ENCODE results near the gene HRH1. TPM values are rescaled to one million over a fixed set of nuclear protein-coding genes. Genes with fewer than 3 reads are reported as not detected.

The HRH1 gene
- total RNA-seq, 4 donors from 2014 or later = 10.9 to 12.2 (median 11.4) TPM

DNA sequence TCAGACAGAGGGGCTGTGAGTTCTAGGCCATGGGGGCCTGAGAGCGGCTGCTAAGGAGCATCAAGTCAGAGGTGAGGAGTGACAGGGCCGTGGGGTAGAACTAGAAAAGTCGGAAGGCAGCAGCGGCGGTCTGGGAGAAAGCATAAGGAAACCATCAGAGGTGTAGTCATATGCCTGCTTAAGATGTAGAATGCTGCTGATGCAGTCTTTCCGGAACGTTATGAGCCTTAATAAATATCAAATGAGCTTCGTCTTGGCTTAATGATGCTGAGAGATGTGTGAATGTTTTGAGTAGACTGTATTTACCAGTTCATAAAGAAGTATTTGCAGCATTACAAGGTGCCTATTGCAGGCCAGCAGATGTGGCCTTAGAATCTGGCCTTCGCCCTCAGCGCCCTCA is 133.1 kb downstream of the HRH1 start:
- H3K4me3 ChIP-seq = no peak overlapping the region
- no peaks in the 10 kb centered on the region for H3K9me3 ChIP-seq
- peak overlapping the region; percentile 1 for H3K27ac ChIP-seq
- DNase-seq (ENCODE audit: low spot score in 2 of 2) = no peak
- peaks cover 42% of the 10 kb centered on the region for H3K4me1 ChIP-seq
- no peaks in the 10 kb centered on the region for H3K27me3 ChIP-seq
- TF ChIP-seq POLR2AphosphoS5 (IDR thresholded peaks at IDR 0.05) (no peak), EP300 (IDR thresholded peaks at IDR 0.05) (no peak), POLR2A (IDR thresholded peaks at IDR 0.05) (no peak)
- TF ChIP-seq, protein P1, sequence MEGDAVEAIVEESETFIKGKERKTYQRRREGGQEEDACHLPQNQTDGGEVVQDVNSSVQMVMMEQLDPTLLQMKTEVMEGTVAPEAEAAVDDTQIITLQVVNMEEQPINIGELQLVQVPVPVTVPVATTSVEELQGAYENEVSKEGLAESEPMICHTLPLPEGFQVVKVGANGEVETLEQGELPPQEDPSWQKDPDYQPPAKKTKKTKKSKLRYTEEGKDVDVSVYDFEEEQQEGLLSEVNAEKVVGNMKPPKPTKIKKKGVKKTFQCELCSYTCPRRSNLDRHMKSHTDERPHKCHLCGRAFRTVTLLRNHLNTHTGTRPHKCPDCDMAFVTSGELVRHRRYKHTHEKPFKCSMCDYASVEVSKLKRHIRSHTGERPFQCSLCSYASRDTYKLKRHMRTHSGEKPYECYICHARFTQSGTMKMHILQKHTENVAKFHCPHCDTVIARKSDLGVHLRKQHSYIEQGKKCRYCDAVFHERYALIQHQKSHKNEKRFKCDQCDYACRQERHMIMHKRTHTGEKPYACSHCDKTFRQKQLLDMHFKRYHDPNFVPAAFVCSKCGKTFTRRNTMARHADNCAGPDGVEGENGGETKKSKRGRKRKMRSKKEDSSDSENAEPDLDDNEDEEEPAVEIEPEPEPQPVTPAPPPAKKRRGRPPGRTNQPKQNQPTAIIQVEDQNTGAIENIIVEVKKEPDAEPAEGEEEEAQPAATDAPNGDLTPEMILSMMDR (IDR thresholded peaks at IDR 0.05) = no peak
- H3K36me3 ChIP-seq = peaks cover 6% of the 10 kb centered on the region
- WGBS = 81% methylated on average over 9 of the region's 10 CpGs

DNA sequence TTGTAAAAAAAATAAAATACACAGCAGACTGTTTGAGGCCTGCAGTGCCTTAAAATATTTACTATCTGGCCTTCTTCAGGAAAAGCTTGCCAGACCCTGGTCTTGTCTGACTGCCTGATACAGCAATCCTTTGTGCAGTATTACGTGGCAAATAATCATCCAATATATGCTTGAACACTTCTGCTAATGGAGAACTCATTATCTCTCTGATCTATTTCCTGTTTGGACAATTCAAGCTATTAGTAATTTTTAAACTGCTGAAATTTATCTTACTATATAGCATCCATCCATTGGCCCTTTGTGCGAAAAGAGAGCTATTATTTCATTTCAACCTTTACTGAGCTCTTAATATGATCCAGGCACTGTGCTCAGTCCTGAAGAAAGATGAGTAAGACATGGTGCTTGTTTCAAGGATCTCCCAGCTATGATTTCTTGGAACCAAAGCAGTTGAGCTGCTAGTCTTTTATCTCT is 133.8 kb downstream of the HRH1 start:
- DNase-seq (ENCODE audit: low spot score in 2 of 2) = no peak

GRCh38 chr3:11288786-11289637 is 134.7 kb downstream of the HRH1 start:
- H3K36me3 ChIP-seq = no peaks in the 10 kb centered on the region
- TF ChIP-seq EP300 (IDR thresholded peaks at IDR 0.05) (no peak), POLR2AphosphoS5 (IDR thresholded peaks at IDR 0.05) (peak in 1 of 3 donors; percentile 54), POLR2A (IDR thresholded peaks at IDR 0.05) (no peak)
- TF ChIP-seq, protein P1 (IDR thresholded peaks at IDR 0.05) = no peak
- DNase-seq (ENCODE audit: low spot score in 2 of 2) = no peak
- H3K4me1 ChIP-seq = peaks cover 30% of the 10 kb centered on the region
- WGBS = 39% methylated on average over 7 of the region's 7 CpGs
- H3K27me3 ChIP-seq = no peaks in the 10 kb centered on the region
- no peak overlapping the region for H3K4me3 ChIP-seq
- H3K27ac ChIP-seq = peak overlapping the region; percentile 73
- H3K9me3 ChIP-seq = no peaks in the 10 kb centered on the region

More for the DNA sequence above, 133.8 kb downstream of the HRH1 start:
- 56% methylated on average over 2 of the region's 2 CpGs for WGBS
- Histone ChIP-seq H3K4me3 (no peak overlapping the region), H3K36me3 (peaks cover 3% of the 10 kb centered on the region), H3K4me1 (peaks cover 36% of the 10 kb centered on the region), H3K9me3 (no peaks in the 10 kb centered on the region), H3K27ac (peak overlapping the region; percentile 73), H3K27me3 (no peaks in the 10 kb centered on the region)
- TF ChIP-seq POLR2AphosphoS5 (IDR thresholded peaks at IDR 0.05) (no peak), POLR2A (IDR thresholded peaks at IDR 0.05) (no peak), EP300 (IDR thresholded peaks at IDR 0.05) (no peak)
- TF ChIP-seq, protein P1 (IDR thresholded peaks at IDR 0.05) = no peak

DNA sequence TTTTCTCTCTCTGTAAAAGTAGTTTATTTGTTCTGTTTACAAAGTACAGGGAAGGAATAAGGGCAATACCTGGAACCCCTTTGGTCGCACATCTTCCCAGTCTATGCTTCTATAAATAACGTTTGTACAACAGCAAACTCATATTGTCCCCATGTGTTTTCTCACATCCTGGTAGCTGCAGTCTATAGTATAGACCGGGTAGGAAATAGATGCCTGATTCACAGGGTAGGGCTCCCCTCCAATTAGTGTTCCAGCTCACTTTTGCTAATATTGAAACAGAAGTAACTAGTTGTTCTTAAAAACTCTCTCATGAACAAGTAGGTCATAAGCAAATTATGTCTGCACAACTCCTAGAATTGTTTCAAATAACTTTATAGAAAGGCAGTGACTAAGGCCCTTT is 135.6 kb downstream of the HRH1 start:
- no peaks in the 10 kb centered on the region for H3K27me3 ChIP-seq
- TF ChIP-seq, protein P1 (IDR thresholded peaks at IDR 0.05) = no peak
- TF ChIP-seq POLR2AphosphoS5 (IDR thresholded peaks at IDR 0.05) (no peak), EP300 (IDR thresholded peaks at IDR 0.05) (no peak), POLR2A (IDR thresholded peaks at IDR 0.05) (no peak)
- H3K4me1 ChIP-seq = peaks cover 30% of the 10 kb centered on the region
- no peaks in the 10 kb centered on the region for H3K9me3 ChIP-seq
- H3K4me3 ChIP-seq = no peak overlapping the region
- H3K36me3 ChIP-seq = no peaks in the 10 kb centered on the region
- H3K27ac ChIP-seq = peak overlapping the region; percentile 73
- no peak for DNase-seq (ENCODE audit: low spot score in 2 of 2)
- WGBS = 72% methylated on average over 3 of the region's 3 CpGs
